Activated CD4-positive, alpha-beta T cell treated with anti-CD3 and anti-CD28 coated beads, Interleukin-2, Interleukin-4, amounts not matched to agents 100 ng/mL and 50 ng/mL, durations not matched to agents 16 hours and 8 hours (primary cell): ENCODE data around the gene CCDC184.
"Not testable (repeated sequence)": the region's sequence is repeated elsewhere in the genome, so short reads cannot be mapped to it uniquely, and the experiment has no call there.

Experiments
- DNase-seq: peaks from one replicate; pipeline ENCODE4 v3.0.0-alpha.2; 2020; ENCODE audit warnings: low spot score

Gene CCDC184

GRCh38 chr12:48203192-48203591 is 19.7 kb downstream of the CCDC184 start, which contains the start of gene OR10AD1:
TSS of gene OR10AD1 (minus strand) at chr12:48203292. CDS start at chr12:48203292, 0 bp downstream.
- DNase-seq = no peak

DNA sequence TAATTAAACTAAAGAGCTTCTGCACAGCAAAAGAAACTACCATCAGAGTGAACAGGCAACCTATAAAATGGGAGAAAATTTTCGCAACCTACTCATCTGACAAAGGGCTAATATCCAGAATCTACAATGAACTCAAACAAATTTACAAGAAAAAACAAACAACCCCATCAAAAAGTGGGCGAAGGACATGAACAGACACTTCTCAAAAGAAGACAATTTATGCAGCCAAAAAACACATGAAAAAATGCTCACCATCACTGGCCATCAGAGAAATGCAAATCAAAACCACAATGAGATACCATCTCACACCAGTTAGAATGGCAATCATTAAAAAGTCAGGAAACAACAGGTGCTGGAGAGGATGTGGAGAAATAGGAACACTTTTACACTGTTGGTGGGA is 26.1 kb downstream of the CCDC184 start:
- DNase-seq = not testable (repeated sequence)

GRCh38 chr12:48216785-48217184 is 33.3 kb downstream of the CCDC184 start:
- DNase-seq = no peak

- no peak for DNase-seq
These were observed 36.2 kb downstream of the CCDC184 start for GRCh38 chr12:48219631-48220030.

DNA sequence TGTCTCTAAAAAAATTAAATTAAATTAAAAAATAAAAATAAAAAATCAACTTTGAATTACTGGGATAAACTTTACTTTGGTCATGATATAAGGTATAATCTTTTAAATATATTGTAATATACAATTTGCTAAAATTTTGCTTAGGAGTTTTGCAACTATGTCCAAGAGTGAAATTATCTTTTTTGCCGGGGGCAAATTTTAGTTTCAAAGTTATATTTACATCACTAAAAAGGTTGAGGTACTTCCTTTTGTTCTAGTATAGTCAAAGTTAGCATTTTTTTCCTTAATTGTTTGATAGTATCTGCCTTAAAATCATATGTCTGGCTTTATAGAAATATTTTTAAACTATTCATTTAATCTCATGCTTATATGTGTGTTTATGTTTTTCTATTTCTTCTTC is 37.3 kb downstream of the CCDC184 start:
- DNase-seq = no peak

DNA sequence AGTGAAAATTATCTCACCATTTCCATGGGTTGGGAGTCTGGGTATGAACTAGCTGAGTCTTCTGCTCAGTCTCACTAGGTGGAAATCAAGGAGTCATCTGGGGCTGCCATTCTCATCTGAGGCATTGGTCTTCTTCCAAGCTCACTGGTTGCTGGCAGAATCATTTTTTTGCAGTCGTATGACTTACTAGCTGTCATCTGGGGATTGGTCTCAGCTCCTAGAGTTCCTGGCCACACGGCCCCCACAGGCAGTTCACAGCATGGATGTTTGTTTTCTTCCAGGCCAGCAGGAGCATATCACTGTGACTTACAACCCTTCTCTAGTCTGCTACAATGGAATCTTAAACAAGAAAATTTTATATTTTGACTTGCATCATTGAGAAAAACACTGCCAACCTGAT is 38.2 kb downstream of the CCDC184 start:
- DNase-seq = no peak

DNA sequence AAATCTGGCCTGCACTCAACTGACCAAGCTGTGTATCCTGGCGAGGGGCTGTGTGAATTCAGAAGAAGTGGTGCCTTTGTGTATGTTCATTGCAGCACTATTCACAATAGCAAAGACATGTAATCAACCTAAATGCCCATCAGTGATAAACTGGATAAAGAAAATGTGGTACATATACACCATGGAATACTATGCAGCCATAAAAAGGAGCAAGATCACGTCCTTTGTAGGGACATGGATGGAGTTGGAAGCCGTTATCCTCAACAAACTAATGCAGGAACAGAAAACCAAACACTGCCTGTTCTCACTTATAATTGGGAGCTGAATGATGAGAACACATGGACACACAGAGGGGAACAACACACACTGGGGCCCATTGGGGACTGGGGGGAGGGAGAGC is 41.1 kb downstream of the CCDC184 start:
- DNase-seq = not testable (repeated sequence)

GRCh38 chr12:48231169-48231958 is 47.9 kb downstream of the CCDC184 start:
- not testable (repeated sequence) for DNase-seq
